HG03460 (cell line): ENCODE measurements around the gene MARCO.
"Not testable (repeated sequence)": the region's sequence is repeated elsewhere in the genome, so short reads cannot be mapped to it uniquely, and the experiment has no call there.

Source experiments
- ATAC-seq: cut with Tn5 transposase; IDR thresholded peaks from one replicate; pipeline ENCODE4 v1.9.1; 2021; ENCODE audit not compliant: unreplicated experiment

The MARCO gene

DNA sequence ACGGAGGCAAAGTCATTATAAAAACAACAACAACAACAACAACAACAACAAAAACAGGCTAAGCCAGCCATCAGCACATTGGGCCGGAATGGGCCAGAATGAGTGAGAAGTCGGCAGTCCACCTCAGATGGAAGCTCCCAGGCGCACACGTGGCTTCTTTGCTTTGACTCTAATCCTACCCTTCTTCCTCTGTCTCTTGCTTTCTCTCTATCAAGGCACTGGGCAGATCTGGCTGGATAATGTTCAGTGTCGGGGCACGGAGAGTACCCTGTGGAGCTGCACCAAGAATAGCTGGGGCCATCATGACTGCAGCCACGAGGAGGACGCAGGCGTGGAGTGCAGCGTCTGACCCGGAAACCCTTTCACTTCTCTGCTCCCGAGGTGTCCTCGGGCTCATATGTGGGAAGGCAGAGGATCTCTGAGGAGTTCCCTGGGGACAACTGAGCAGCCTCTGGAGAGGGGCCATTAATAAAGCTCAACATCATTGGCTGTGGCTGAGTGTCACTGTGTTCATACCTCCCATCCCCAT lies 52.2 kb downstream of the MARCO start:
- no peak for ATAC-seq

GRCh38 chr2:118994778-118995177 lies 52.8 kb downstream of the MARCO start:
- ATAC-seq: no peak

GRCh38 chr2:119003856-119004255 lies 61.9 kb downstream of the MARCO start:
- not testable (repeated sequence) for ATAC-seq

GRCh38 chr2:119004602-119005001 lies 62.6 kb downstream of the MARCO start:
- ATAC-seq: no peak

GRCh38 chr2:119005051-119005450 lies 63.1 kb downstream of the MARCO start:
- no peak for ATAC-seq

DNA sequence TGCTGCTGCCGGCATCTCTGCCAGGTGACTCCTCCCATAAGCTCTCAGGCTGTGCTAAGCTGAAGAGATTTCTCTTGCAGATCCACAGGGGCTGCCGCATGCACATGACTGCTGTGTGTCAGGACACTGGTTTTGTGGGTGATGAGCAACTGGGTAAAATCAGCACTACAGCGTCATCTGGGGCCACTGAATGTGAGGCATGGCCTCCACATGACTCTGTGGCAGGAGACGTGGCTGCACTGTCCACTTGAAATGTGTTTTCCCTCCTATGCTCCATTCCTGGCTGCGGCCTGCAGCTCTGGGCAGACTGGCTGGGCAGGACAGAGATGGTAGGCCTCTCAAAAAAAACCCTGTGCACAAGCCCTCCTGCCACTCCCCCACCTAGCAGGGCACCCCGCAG lies 63.6 kb downstream of the MARCO start:
- ATAC-seq: no peak

- no peak for ATAC-seq
These were observed 64.4 kb downstream of the MARCO start for GRCh38 chr2:119006441-119006840.

GRCh38 chr2:119008108-119008507 lies 66.1 kb downstream of the MARCO start:
- ATAC-seq: no peak

DNA sequence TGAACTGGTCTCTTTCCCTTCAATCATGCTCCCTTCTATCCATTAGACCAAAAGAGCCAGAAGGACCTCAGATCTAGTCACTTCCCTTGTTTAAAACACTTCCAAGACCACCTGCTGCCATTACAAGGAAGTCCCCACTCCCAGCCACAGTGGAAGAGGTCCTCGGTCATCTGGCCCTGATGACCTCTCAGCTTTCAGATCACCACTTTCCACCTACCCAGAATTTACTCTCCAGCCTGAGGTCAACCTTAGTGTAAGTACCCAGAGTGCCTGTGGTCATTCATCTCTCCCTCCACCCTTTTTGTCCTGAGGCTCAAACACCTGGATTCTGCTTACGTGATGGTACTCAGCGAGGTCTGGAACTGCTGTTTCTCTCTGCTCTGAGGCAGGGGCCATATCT lies 67.1 kb downstream of the MARCO start:
- ATAC-seq: no peak

DNA sequence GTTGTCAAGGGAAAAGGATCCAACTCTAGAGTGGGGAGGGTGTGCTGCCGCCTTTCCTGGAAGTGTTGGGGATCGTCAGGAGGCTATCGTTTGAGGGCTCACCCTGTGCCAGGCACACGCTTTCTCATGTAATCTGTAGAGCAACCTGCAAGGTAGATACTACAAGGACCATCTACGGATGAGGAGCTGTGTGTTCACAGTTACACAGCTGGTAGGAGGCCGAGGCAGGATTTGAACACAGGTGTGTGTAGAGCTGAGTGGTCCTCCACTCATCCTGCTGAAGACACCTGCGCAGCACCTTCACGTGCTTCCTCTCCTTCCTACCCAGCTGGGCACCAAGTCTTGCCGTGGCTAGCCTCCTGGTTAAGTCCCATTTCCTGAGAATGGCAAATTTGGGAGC lies 68.3 kb downstream of the MARCO start:
- ATAC-seq: no peak

GRCh38 chr2:119011162-119011909 lies 69.3 kb downstream of the MARCO start:
- no peak for ATAC-seq

DNA sequence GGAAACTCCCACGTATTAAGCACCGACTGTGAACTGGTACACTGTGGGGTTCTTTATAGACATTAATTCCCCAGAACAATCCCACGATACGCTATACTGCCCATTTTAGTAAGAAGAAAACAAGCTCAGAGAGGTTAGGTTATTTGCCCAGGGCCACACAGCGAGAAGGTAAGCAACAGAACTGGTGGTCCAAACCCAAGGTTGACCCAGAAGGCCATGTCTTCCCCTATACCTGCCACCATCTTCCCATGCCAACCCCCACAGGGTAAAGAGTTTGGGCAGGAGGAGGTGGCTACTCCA lies 69.9 kb downstream of the MARCO start:
- ATAC-seq: no peak

GRCh38 chr2:119012345-119013301 lies 70.6 kb downstream of the MARCO start:
- ATAC-seq: no peak

DNA sequence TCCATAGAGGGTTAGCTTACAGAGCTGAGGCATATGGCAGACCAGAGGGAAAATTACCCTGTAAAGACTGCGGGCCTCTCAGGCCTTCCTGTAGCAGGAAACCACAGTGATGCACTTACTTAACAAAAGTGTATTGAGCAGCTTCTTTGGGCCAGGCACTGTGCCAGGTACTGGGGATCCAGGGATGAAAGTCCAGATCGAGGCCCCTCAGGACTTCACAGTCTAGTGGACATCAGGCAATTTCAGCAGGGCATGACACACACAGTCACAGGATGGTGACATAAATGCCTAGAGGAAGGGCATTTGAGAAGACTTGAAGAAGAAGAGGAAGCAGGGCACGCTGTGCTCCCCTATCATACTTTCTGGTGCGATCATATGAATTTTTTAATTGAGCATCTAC lies 71.7 kb downstream of the MARCO start:
- no peak for ATAC-seq

GRCh38 chr2:119015845-119016244 lies 73.9 kb downstream of the MARCO start:
- no peak for ATAC-seq

GRCh38 chr2:119019521-119019920 lies 77.5 kb downstream of the MARCO start:
- no peak for ATAC-seq

DNA sequence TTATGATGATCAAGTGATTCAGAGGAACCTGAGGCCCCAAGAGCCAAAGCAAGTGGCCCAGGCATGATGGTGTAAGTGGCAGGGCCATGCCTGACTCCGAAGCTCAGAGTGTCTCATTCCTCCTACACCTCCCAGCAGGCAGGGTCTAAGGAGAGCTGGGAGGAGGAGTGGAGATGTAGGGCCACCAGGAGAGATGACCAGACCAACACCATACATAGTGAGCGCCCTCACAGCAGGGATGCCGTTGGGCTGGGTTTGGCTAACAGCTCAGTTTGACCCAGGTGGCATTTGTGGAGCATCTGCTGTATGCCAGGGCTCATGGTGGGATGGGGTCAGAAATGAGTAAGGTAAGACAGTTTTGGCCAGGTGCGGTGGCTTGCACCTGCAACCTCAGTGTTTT lies 80.7 kb downstream of the MARCO start:
- ATAC-seq: no peak

- no peak for ATAC-seq
These were observed 81.5 kb downstream of the MARCO start for GRCh38 chr2:119023534-119023933.

GRCh38 chr2:119024152-119024551 lies 82.2 kb downstream of the MARCO start:
- no peak for ATAC-seq

- no peak for ATAC-seq
These were observed 82.6 kb downstream of the MARCO start for GRCh38 chr2:119024568-119024967.

- ATAC-seq: no peak
These were observed 83.0 kb downstream of the MARCO start for GRCh38 chr2:119025013-119025412.

GRCh38 chr2:119025762-119026351 lies 83.9 kb downstream of the MARCO start:
- ATAC-seq: no peak
